Upper lobe of left lung (tissue), 4 donors: ENCODE results near the gene MYOM3.

Experiments used
- EP300 ChIP-seq, 4 donors: sonication (generic); formaldehyde crosslinking; IDR thresholded peaks; one replicate each; pipeline ENCODE4 v1.5.1; 2017; ENCODE audit warnings: antibody characterized with exemption in 4 of 4, control low read depth in 2 of 4
- POLR2A ChIP-seq, 4 donors: fragments of 450-650 bp; IDR thresholded peaks; one replicate each; pipeline ENCODE4 v1.5.1; 2016 to 2017; ENCODE audit warnings: antibody characterized with exemption in 4 of 4, mild to moderate bottlenecking in 2 of 4
- POLR2AphosphoS5 ChIP-seq, 2 donors: sonication (generic); formaldehyde crosslinking; IDR thresholded peaks; one replicate each; pipeline ENCODE4 v1.5.1; 2017; ENCODE audit warnings: antibody characterized with exemption in 2 of 2
- TF ChIP-seq, protein P1 (sequence below), 6 experiments: fragments of 450-650 bp in 4 of 6; fragments of 200-600 bp in 2 of 6; sonication (generic) in 2 of 6; IDR thresholded peaks; one replicate each; pipeline ENCODE4 v1.5.1; 2016 to 2019; ENCODE audit warnings: antibody characterized with exemption in 6 of 6

DNA sequence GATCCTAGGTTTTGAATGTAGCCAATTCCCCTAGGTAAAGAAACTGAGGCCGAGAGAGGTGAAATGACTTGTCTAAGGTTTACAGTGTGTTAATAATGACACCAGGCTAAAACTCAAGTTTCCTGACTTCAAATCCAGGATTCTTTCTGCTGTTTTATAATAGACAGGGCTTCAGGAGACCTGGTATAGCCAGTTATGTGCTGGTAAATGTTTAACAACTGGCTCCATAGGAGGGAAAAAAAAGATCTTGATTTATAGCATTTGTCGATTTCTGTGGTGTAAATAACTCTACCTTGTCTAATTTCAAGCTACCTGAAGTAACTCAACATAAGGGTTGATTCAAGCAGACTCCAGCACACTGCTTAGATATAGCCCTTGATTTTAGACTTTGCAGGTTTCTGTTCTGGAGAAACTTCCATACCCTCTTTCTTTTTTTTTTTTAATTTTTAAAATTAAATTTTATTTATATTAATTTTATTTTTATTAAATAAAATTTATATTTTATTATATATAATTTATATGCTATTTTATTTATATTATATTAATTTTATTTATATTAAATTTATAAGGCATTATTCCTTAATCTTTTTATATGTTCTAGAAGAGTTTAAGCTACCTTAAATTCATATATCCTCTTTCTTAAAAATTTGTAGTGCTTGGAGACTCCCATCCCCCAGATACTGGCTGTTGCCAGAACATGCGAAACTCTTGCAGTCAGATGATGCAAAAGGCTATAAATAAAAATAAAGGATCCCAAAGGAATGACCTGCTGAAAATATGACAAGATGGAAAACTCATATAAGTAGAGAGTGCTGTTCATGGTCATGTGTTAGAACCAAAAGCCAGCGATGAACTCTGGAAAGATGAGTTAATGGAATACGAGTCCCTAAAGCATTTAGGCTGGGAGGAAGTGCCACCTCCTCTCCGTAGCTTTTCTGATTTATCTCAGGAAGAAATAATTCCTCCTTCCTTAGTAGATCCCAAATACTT lies 96.4 kb downstream of the MYOM3 start:
- TF ChIP-seq POLR2A (IDR thresholded peaks at IDR 0.05), result no peak
- TF ChIP-seq, protein P1, sequence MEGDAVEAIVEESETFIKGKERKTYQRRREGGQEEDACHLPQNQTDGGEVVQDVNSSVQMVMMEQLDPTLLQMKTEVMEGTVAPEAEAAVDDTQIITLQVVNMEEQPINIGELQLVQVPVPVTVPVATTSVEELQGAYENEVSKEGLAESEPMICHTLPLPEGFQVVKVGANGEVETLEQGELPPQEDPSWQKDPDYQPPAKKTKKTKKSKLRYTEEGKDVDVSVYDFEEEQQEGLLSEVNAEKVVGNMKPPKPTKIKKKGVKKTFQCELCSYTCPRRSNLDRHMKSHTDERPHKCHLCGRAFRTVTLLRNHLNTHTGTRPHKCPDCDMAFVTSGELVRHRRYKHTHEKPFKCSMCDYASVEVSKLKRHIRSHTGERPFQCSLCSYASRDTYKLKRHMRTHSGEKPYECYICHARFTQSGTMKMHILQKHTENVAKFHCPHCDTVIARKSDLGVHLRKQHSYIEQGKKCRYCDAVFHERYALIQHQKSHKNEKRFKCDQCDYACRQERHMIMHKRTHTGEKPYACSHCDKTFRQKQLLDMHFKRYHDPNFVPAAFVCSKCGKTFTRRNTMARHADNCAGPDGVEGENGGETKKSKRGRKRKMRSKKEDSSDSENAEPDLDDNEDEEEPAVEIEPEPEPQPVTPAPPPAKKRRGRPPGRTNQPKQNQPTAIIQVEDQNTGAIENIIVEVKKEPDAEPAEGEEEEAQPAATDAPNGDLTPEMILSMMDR (IDR thresholded peaks at IDR 0.05), result no peak
- TF ChIP-seq EP300 (IDR thresholded peaks at IDR 0.05), result no peak
- no peak for TF ChIP-seq POLR2AphosphoS5 (IDR thresholded peaks at IDR 0.05)
